ENCODE measurements around the gene BAZ2B.

BAZ2B gene

GRCh38 chr2:159380685-159381239 lies 235.6 kb downstream of the BAZ2B start:
- CTCF ChIA-PET, result interaction anchor here (0.6 kb wide), 1 partner anchor 131 kb away, joined by 4 read pairs; no protein-coding TSS in a partner anchor
- no peak overlapping the region for H3K27ac ChIP-seq
- no peak for TF ChIP-seq CTCF (conservative IDR thresholded peaks at IDR 0.05; ENCODE audit: low read depth)
- no peak for DNase-seq (ENCODE audit: low spot score)
- POLR2A ChIA-PET (ENCODE audit: low non-redundant PET), result no interaction called here

- ChIA-PET CTCF (interaction anchor here (0.7 kb wide), 1 partner anchor 11 kb away, joined by 4 read pairs; no protein-coding TSS in a partner anchor), POLR2A (ENCODE audit: low non-redundant PET) (no interaction called here)
- TF ChIP-seq CTCF (conservative IDR thresholded peaks at IDR 0.05; ENCODE audit: low read depth), result no peak
- DNase-seq (ENCODE audit: low spot score), result no peak
- no peak overlapping the region for H3K27ac ChIP-seq
Observed at GRCh38 chr2:159379181-159379580, 237.2 kb downstream of the BAZ2B start.

- H3K27ac ChIP-seq, result no peak overlapping the region
- POLR2A ChIA-PET (ENCODE audit: low non-redundant PET), result no interaction called here
- DNase-seq (ENCODE audit: low spot score), result no peak
- TF ChIP-seq CTCF (conservative IDR thresholded peaks at IDR 0.05; ENCODE audit: low read depth), result no peak
- CTCF ChIA-PET, result interaction anchor here (0.6 kb wide), 1 partner anchor 497 kb away, joined by 3 read pairs; no protein-coding TSS in a partner anchor
Observed at GRCh38 chr2:159375241-159375640, 241.1 kb downstream of the BAZ2B start.

- no peak for TF ChIP-seq CTCF (conservative IDR thresholded peaks at IDR 0.05; ENCODE audit: low read depth)
- POLR2A ChIA-PET (ENCODE audit: low non-redundant PET), result no interaction called here
- DNase-seq (ENCODE audit: low spot score), result no peak
- no peak overlapping the region for H3K27ac ChIP-seq
- CTCF ChIA-PET, result no interaction called here
Observed at GRCh38 chr2:159371506-159371905, 244.8 kb downstream of the BAZ2B start.

- ChIA-PET POLR2A (ENCODE audit: low non-redundant PET) (no interaction called here), CTCF (no interaction called here)
- TF ChIP-seq CTCF (conservative IDR thresholded peaks at IDR 0.05; ENCODE audit: low read depth), result no peak
- H3K27ac ChIP-seq, result no peak overlapping the region
- DNase-seq (ENCODE audit: low spot score), result no peak
Observed at GRCh38 chr2:159366538-159366937, 249.8 kb downstream of the BAZ2B start.

GRCh38 chr2:159362816-159363251 lies 253.5 kb downstream of the BAZ2B start:
- ChIA-PET POLR2A (ENCODE audit: low non-redundant PET) (no interaction called here), CTCF (no interaction called here)
- no peak for TF ChIP-seq CTCF (conservative IDR thresholded peaks at IDR 0.05; ENCODE audit: low read depth)
- H3K27ac ChIP-seq, result no peak overlapping the region
- no peak for DNase-seq (ENCODE audit: low spot score)
